PC-3 (cell line): Measurements from ENCODE around the gene CSNK2A1. TPM values are rescaled to one million over a fixed set of nuclear protein-coding genes. Genes with fewer than 3 reads are reported as not detected.

Experiments used
- ATAC-seq: fragments of 200-7000 bp; cut with Tn5 transposase; 2 replicates; pipeline ENCODE4 v1.9.1; 2020; ENCODE audit warnings: mild to moderate bottlenecking, moderate library complexity
- BruUV-seq: library from RNA; stranded (reverse); fragments of 400-500 nt; replicated peaks from 2 replicates; lab custom pipeline; 2021; lab: Mats Ljungman, UMichigan
- CTCF ChIA-PET: fragments of 300-600 bp; sonication (Branson Sonifier 250); formaldehyde crosslinking; loops from one replicate; lab custom pipeline; 2022; ENCODE audit warnings: antibody characterized with exemption; lab: Charles Lee
- POLR2A ChIA-PET: fragments of 300-600 bp; sonication (Branson Sonifier 250); formaldehyde crosslinking; loops from one replicate; lab custom pipeline; 2022; ENCODE audit warnings: antibody characterized with exemption; ENCODE audit not compliant: unreplicated experiment; lab: Charles Lee
- DNase-seq: peaks from one replicate; pipeline ENCODE4 v3.0.0-alpha.2; 2015
- H2AFZ ChIP-seq: fragments of 300-600 bp; sonication (generic); 2 replicates; pipeline ENCODE4 v1.6.0; 2016; ENCODE audit warnings: antibody characterized with exemption, low read length
- H3F3A ChIP-seq: fragments of 300-600 bp; sonication (generic); one replicate; pipeline ENCODE4 v1.6.0; 2017; ENCODE audit warnings: antibody characterized with exemption, low read length, control low read depth, mild to moderate bottlenecking; ENCODE audit not compliant: unreplicated experiment
- H3K27ac ChIP-seq: fragments of 300-600 bp; sonication (generic); 2 replicates; pipeline ENCODE4 v1.5.1; 2016; ENCODE audit warnings: mild to moderate bottlenecking, low read length
- H3K27me3 ChIP-seq: fragments of 300-600 bp; sonication (generic); 2 replicates; pipeline ENCODE4 v1.6.1; 2016; ENCODE audit warnings: low read length, mixed read lengths
- H3K36me3 ChIP-seq: fragments of 300-600 bp; sonication (generic); 2 replicates; pipeline ENCODE4 v1.6.1; 2016; ENCODE audit warnings: low read depth, mixed run types, low read length, mixed read lengths
- H3K4me1 ChIP-seq: fragments of 300-600 bp; sonication (generic); 2 replicates; pipeline ENCODE4 v1.5.1; 2016; ENCODE audit warnings: low read length; ENCODE audit not compliant: insufficient read depth
- H3K4me2 ChIP-seq: fragments of 300-600 bp; sonication (generic); 2 replicates; pipeline ENCODE4 v1.6.0; 2016; ENCODE audit warnings: low read length
- H3K4me3 ChIP-seq: fragments of 300-600 bp; sonication (generic); 2 replicates; pipeline ENCODE4 v1.5.1; 2016; ENCODE audit warnings: mild to moderate bottlenecking, low read length, mixed read lengths
- H3K79me2 ChIP-seq: fragments of 300-600 bp; sonication (generic); 2 replicates; pipeline ENCODE4 v1.6.1; 2017; ENCODE audit warnings: low read length, mixed read lengths
- H3K9ac ChIP-seq: fragments of 300-600 bp; sonication (generic); 2 replicates; pipeline ENCODE4 v1.6.0; 2016; ENCODE audit warnings: mild to moderate bottlenecking, low read length
- H3K9me2 ChIP-seq: fragments of 300-600 bp; sonication (generic); replicated peaks from 2 replicates; pipeline ENCODE4 v1.6.1; 2016; ENCODE audit warnings: mixed run types, low read length, mixed read lengths
- H3K9me3 ChIP-seq: fragments of 300-600 bp; sonication (generic); 2 replicates; pipeline ENCODE4 v1.6.1; 2016; ENCODE audit warnings: low read length, mixed read lengths
- H4K20me1 ChIP-seq: fragments of 300-600 bp; sonication (generic); 2 replicates; pipeline ENCODE4 v1.6.1; 2016; ENCODE audit warnings: low read length, mixed read lengths
- CTCF ChIP-seq: fragments of 300-600 bp; sonication (generic); conservative IDR thresholded peaks from 2 replicates; pipeline ENCODE4 v1.5.1; 2017; ENCODE audit warnings: antibody characterized with exemption, low read depth, mild to moderate bottlenecking, low read length
- EZH2 ChIP-seq: fragments of 300-600 bp; sonication (generic); IDR thresholded peaks from one replicate; pipeline ENCODE4 v1.6.1; 2017; ENCODE audit warnings: antibody characterized with exemption, mild to moderate bottlenecking, low read length; ENCODE audit not compliant: unreplicated experiment
- EZH2phosphoT487 ChIP-seq: fragments of 300-600 bp; sonication (generic); IDR thresholded peaks from 2 replicates; pipeline ENCODE4 v1.6.1; 2018; ENCODE audit warnings: mild to moderate bottlenecking, antibody characterized with exemption, low read length, borderline replicate concordance
- intact Hi-C: fragments of 100-400 bp; cut with micrococcal nuclease; formaldehyde crosslinking; loops from 2 replicates; pipeline ENCODE4 v1.9.0; 2023
- total RNA-seq: library from RNA; depleted of rRNA; stranded (reverse); fragments of >200 nt; gene quantifications from 2 replicates; pipeline ENCODE4 v1.2.3, GENCODE V29; 2014

CSNK2A1 gene
- total RNA-seq, 1 experiment from 2014 or later, result 161 TPM

- Histone ChIP-seq H3K4me3 (no peak overlapping the region), H3K27me3 (no peaks in the 10 kb centered on the region), H3K9me3 (no peaks in the 10 kb centered on the region), H3K9me2 (no peaks in the 10 kb centered on the region), H3K4me1 (no peaks in the 10 kb centered on the region), H2AFZ (no peak overlapping the region), H3K79me2 (no peaks in the 10 kb centered on the region), H4K20me1 (no peaks in the 10 kb centered on the region), H3K4me2 (no peak overlapping the region), H3K36me3 (peaks cover 17% of the 10 kb centered on the region), H3F3A (peaks cover 3% of the 10 kb centered on the region), H3K27ac (no peak overlapping the region), H3K9ac (no peak overlapping the region)
- no peak for DNase-seq
- intact Hi-C loops, result no loop called here
- no peak for ATAC-seq
- POLR2A ChIA-PET, result no interaction called here
- TF ChIP-seq CTCF (no peak), EZH2phosphoT487 (no peak), EZH2 (no peak)
- CTCF ChIA-PET, result no interaction called here
- BruUV-seq, result no TSS peak
Observed at GRCh38 chr20:432208-432607, 111.4 kb downstream of the CSNK2A1 start.

- BruUV-seq, result no TSS peak
Observed at GRCh38 chr20:431012-431904, 112.3 kb downstream of the CSNK2A1 start.

More at GRCh38 chr20:431012-431904, 112.3 kb downstream of the CSNK2A1 start:
- TF ChIP-seq CTCF (peak; percentile 99), EZH2 (no peak), EZH2phosphoT487 (no peak)
- Histone ChIP-seq H3K27me3 (no peaks in the 10 kb centered on the region), H3K4me1 (no peaks in the 10 kb centered on the region), H3K4me3 (no peak overlapping the region), H3K9me3 (no peaks in the 10 kb centered on the region), H3K36me3 (peaks cover 12% of the 10 kb centered on the region), H3K4me2 (no peak overlapping the region), H3K9me2 (no peaks in the 10 kb centered on the region), H3K79me2 (no peaks in the 10 kb centered on the region), H3K9ac (no peak overlapping the region), H4K20me1 (no peaks in the 10 kb centered on the region), H3F3A (peaks cover 3% of the 10 kb centered on the region), H2AFZ (no peak overlapping the region), H3K27ac (no peak overlapping the region)
- intact Hi-C loops, result loop anchor here (1.0 kb wide), 1 partner anchor 77 kb away; no protein-coding TSS in a partner anchor
- ChIA-PET CTCF (interaction anchor here (0.6 to 1.5 kb wide), 14 partner anchors 18 to 107 kb away, joined by 3 to 20 read pairs (median 4); partner anchors contain the start of gene RBCK1), POLR2A (interaction anchor here (0.6 to 0.7 kb wide), 2 partner anchors 18 to 51 kb away, joined by 3 to 5 read pairs; partner anchors contain the start of gene TRIB3)
- ATAC-seq, result peak; percentile 82
- peak; percentile 91 for DNase-seq
